Activated effector memory CD4-positive, alpha-beta T cell treated with anti-CD3 and anti-CD28 coated beads, Interleukin-2, amount 50 U/mL, for 16 hours (primary cell): ENCODE results near the gene CLEC4C.
"Not testable (repeated sequence)": the region's sequence is repeated elsewhere in the genome, so short reads cannot be mapped to it uniquely, and the experiment has no call there.

Source experiments
- DNase-seq: peaks from one replicate; pipeline ENCODE4 v3.0.0-alpha.2; 2020

CLEC4C gene, protein sequence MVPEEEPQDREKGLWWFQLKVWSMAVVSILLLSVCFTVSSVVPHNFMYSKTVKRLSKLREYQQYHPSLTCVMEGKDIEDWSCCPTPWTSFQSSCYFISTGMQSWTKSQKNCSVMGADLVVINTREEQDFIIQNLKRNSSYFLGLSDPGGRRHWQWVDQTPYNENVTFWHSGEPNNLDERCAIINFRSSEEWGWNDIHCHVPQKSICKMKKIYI

DNA sequence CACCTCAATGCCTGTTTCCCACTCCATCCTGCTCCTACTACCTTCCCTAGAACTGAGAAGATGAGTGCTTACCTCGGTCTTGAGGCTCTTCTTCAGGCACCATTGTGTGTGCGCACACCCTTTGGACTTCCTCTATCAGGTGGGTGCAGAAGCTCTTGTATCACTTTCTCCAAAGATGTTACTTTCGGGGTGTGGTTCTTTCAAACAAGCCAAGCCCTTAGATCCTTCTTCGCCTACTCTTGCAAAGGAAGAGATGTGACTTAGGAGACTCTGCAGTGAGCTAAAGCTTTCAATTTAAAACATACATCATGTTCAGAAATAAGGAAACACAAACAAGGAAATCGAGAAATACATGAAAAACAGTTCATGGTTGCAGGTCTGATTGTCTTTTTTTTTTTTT, at the start of gene CLEC4C:
Gene CLEC4C, minus strand, starts transcription at position 130 of the 400 bp plus-strand sequence. Its CDS starts 27 bp downstream, at position 103.
- no peak for DNase-seq

DNA sequence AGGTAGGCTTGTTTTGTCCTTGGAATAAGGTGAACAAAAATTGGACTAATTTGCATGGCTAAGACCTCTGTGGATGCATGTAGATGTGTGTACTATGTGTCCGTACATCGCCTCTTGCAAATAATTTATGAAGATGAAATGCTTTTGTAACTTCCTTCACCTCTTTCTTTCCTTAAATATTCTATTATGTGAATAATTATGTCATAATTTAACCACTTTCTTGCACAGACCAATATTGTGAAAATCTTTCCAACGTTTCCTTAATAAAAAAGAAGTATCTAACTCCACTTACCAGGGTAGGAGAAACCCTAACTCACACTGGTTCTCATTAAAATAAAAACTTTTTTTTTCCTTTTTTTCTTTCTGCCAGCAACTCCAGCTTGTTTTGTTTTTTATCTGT, 46.0 kb upstream of the CLEC4C start:
- no peak for DNase-seq

DNA sequence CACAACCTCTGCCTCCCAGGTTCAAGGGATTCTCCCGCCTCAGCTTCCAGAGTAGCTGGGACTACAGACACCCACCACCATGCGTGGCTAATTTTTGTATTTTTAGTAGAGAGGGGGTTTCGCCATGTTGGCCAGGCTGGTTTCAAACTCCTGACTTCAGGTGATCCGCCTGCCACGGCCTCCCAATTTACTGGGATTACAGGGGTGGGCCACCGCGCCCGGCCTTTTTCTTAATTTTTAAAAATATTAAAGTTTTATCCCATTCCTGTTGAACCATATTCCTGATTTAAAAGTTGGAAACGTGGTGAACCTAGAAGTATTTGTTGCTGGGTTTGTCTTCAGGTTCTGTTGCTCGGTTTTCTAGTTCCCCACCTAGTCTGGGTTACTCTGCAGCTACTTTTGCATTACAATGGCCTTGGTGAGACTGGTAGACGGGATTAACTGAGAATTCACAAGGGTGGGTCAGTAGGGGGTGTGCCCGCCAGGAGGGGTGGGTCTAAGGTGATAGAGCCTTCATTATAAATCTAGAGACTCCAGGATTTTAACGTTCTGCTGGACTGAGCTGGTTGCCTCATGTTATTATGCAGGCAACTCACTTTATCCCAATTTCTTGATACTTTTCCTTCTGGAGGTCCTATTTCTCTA, 41.8 kb upstream of the CLEC4C start, which contains the start of gene NANOG:
Gene NANOG, plus strand, starts transcription at position 519 of the 645 bp plus-strand sequence. CDS start 213 bp downstream, outside the sequence.
- not testable (repeated sequence) for DNase-seq

DNA sequence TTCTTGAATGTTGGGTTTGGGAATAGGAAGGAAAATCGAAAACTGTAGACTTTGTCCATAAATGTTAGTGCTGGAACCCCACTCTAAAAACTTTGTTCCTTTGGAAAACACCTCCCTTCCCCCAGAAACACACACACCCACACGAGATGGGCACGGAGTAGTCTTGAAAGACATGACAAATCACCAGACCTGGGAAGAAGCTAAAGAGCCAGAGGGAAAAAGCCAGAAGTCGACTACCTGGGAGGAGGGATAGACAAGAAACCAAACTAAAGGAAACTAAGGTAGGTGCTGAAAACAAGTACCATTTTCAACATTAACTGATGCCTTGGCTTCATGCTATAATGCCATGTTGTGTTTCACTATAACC, 41.1 kb upstream of the CLEC4C start:
- DNase-seq, result no peak

DNA sequence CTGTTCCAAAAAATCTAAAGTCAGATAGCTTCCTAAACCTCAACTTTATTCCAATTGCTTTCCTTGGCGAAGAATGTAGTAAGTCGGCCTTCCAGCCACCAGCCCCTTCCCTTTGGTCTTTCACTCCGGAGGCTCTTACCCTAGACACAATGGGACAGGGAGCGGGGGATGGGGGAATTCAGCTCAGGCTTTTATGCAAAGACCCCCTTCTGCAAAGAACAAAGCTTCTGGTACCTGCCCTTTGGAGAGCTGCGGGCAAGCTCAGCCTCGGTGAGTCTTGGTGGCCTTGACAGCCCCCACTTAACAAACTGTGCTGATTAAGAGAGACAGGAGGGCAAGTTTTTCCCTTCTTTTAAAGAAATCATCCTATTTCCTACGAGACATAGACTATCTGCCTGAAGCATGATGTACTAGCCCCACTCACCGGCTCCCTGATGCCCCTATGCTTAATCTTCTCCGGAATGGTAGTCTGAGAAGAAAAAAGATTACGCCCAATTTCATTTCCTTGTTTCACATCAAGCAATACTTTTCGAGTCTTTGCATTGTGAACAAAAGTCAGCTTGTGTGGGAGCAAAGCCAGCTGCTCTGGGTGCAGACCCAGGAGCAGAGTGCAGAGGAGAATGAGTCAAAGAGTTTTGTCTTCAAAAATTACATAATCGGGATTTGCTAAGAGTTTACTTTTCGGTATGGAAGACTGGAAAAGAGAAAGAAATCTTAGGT, 40.6 kb upstream of the CLEC4C start:
- no peak for DNase-seq

DNA sequence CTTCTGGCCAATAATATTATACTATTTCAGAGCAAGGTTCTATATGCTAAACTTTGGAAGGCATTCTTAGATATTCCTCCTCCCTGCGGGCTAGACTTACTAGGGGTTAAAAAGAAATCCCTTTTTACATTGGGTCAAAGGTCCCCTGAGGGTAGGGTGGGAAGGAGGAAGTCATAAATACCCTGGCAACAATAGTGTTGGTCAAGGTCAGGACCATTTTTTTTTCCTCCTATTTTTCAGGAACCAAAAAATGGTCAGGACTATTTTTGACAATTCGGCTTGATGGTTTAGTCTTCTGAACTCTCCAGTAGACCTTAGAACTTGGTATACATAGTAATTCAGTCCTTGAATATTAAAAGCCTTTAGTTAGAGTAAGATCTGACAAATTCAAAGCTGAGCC, 37.5 kb upstream of the CLEC4C start:
- DNase-seq, result no peak

DNA sequence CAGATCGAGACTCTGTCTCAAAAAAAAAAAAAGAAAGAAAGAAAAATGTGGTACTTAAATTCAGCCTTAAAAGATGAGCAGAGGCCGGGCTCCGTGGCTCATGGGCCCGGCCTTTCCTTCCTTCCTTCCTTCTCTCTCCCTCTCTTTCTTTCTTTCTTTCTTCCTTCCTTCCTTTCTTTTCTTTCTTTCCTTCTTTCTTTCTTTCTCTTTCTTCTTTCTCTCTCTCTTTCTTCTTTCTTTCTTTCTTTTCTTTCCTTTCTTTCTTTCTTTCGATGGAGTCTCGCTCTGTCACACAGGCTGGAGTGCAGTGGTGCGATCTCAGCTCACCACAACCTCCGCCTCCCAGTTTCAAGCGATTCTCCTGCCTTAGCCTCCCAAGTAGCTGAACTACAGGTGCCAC, 36.3 kb upstream of the CLEC4C start:
- not testable (repeated sequence) for DNase-seq

DNA sequence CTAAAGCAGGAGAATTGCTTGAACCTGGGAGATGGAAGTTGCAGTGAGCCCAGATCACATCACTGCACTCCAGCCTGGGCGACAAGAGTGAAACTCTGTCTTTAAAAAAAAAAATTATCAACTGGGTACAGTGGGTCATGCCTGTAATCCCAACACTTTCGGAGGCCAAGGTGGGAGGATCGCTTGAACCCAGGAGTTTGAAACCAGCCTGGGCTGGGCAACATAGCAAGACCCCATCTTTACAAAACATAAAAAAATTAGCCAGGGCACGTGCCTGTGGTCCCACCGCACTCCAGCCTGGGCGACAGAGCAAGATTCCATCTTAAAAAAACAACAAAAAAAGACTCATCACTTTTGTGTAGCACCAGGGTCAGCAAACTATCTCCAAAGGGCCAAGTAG, 34.9 kb upstream of the CLEC4C start:
- no peak for DNase-seq

DNA sequence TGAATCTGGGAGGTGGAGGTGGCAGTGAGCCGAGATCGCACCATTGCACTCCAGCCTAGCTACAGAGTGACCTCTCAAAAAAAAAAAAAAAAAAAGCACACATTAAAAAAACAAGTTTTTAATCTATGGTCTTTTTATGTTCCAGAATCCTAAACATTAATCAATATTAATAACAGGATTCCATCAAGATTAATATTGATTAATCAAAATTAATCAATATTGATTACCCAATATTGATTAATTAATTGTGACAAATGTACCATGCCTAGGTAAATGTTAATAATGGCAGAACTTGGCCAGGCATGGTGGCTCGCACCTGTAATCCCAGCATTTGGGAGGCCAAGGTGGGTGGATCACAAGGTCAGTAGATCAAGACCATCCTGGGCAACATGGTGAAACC, 34.1 kb upstream of the CLEC4C start:
- DNase-seq, result no peak

DNA sequence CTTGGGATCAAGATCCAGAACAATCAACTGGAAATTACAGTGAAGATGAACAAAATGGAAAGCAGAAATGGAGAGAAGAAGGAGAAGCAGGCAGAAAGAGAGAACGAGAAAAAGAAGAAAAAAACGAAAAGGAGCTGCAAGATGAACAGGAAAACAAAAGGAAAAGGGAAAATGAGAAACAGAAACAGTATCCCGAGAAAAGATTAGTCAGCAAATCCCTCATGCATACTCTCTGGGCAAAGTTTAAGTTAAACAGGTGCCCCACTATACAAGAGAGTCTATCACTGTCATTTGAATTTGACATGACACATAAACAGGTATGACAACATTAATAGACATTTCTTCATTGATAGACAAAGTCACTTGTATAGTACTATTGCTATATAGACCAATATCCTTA, 22.8 kb upstream of the CLEC4C start:
- no peak for DNase-seq

DNA sequence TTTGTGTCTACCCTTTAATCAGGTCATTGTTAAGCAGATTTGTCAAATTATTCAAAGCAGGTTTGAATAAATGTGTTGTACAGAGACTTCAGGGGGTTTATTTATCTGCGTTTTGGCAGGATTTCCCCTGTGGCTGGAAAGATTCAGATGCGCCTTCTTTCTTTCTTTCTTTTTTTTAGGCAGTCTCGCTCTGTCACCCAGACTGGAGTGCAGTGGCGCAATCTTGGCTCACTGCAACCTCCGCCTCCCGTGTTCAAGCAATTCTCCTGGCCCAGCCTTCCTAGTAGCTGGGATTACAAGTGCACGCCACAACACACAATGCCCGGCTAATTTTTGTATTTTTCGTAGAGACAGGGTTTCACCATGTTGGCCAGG, 11.6 kb upstream of the CLEC4C start:
- no peak for DNase-seq

DNA sequence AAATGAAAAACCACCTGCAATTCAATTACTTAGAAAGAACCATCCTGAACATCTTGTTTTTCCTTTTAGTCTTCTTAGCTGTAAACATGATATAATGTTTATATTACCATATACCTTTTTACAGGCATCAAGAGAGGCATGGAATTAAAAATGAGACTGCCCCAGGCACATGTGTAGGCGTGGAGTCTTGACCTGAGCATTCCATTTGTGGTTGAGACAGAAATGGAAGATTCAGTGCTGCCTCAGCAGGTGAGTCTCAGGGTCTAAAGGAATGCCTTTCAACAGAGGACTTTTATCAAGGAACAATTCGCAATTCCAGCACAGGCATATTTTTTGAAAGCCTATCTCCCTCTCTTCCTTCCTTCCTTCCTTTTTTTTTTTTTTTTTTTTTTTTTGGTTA, 9.8 kb upstream of the CLEC4C start:
- DNase-seq, result no peak

DNA sequence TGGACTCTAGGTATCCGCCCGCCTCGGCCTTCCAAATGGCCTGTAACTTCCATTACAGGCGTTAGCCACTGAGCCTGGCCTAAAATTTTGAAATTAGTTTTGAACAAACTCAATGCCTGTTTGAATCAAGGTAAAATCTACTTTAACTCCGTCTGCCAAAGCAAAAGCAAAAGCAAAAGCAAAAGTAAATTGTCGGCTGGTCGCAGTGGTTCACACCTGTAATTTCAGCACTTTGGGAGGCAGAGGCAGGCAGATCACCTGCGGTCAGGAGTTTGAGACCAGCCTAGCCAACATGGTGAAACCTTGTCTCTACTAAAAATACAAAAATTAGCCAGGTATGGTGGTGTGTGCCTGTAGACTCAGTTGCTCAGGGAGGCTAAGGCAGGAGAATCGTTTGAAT, 8.5 kb upstream of the CLEC4C start:
- DNase-seq, result not testable (repeated sequence)

DNA sequence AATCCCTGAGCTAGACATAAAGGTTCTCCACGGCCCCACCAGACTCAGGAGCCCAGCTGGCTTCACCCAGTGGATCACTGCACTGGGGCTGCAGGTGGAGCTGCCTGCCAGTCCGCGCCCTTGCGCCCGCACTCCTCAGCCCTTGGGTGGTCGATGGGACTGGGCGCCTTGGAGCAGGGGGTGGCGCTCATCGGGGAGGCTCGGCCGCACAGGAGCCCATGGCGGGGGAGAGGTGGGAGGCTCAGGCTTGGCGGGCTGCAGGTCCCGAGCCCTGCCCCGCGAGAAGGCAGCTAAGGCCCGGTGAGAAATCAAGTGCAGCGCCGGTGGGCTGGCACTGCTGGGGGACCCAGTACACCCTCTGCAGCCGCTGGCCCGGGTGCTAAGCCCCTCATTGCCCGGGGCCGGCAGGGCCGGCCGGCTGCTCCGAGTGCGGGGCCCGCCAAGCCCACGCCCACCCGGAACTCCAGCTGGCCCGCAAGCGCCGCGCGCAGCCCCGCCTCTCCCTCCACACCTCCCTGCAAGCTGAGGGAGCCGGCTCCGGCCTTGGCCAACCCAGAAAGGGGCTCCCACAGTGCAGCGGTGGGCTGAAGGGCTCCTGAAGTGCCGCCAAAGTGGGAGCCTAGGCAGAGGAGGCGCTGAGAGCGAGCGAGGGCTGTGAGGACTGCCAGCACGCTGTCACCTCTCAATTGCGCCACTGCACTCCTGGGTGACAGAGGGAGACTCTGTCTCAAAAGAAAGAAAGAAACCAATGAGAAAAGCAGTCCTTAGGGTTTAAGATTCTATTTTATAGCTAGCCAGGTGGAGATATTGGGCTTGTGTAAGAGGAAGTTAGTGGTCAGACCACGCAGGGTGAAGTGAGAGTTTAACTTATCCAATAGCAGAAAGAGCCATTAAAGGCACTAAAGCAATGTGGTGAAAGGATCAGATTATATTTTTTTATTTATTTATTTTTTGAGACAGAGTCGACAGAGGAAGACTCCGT, 5.1 kb upstream of the CLEC4C start:
- DNase-seq, result not testable (repeated sequence)

DNA sequence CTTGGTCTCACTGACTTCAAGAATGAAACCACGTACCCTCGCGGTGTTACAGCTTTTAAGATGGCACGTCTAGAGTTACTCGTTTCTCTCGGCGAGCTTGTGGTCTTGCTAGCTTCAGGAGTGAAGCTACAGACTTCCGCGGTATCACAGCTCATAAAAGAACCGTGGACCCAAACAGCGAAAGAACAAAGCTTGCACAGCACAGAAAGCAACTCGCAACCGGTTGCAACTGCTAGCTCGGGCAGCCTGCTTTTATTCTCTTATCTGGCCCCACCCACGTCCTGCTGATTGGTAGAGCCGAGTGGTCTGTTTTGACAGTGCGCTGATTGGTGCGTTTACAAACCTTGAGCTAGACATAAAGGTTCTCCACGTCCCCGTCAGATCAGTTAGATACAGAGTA, 4.2 kb upstream of the CLEC4C start:
- no peak for DNase-seq

DNA sequence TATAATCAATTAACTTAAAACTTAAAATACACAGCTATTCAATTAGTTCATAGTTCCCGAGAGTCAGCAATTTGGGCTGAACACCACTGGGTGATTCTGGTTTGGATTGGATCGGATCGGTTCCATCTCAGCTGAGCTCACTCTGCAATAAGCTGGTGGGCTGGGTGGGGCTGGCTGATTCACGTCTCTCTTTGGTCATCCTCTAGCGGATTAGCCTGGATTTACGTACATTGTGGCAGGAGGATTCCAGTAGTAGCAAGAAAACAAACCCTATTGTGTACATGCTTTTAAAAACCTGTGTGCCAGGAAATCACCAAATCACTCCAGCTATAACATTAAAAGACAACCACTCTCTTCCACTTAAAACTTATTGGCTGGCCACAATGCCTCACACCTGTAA, 3.2 kb upstream of the CLEC4C start:
- no peak for DNase-seq

DNA sequence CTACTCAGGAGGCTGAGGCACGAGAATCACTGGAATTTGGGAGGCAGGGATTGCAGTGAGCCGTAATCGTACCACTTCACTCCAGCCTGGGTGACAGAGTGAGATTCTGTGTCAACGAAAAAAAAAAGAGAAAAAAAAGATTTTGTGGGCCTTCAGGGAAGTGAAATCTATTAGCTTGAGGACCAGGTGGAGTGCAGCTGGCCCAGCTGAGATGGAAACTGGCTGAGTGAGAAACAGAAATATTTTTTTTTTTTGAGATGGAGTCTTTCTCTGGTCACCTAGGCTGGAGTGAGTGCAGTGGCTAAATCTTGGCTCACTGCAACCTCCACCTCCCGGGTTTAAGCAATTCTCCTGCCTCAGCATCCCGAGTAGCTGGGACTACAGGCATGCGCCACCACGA, 2.3 kb upstream of the CLEC4C start:
- no peak for DNase-seq

DNA sequence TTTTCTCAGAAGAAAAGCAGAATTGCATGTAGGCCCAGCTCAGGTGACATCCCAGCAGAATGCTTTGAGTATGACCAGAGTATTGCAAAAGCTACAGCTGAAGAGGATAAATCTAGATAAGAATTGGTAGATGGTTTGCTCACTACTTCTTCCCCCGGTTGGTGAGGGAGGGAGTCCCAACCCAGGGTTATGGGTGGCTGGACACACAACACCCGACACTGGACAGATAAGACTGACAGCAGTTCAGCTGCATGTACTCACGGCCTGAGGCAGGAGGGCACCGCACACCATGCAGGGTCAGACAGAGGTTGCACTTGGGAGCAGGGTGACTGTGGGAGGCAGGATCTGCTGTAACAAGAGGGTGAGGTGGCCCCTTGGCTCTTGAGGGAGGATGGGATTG, 1.7 kb upstream of the CLEC4C start:
- no peak for DNase-seq

DNA sequence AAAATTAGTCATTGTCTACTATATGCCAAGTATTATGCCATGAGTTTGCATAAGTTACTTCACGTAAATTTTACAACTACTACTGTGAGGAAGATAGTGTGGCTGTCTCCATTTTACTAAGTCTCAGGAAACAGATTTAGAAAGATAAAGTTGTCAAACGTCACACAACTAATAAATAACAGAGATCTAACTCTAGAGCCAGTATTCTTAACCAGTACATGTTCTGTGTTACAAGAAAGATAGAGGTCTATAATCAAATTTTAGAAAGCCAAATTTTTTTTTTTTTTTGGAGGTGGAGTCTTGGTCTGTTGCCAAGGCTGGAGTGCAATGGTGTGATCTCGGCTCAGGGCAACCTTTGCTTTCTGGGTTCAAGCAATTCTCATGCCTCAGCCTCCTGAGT, 14.2 kb downstream of the CLEC4C start:
- DNase-seq, result no peak

DNA sequence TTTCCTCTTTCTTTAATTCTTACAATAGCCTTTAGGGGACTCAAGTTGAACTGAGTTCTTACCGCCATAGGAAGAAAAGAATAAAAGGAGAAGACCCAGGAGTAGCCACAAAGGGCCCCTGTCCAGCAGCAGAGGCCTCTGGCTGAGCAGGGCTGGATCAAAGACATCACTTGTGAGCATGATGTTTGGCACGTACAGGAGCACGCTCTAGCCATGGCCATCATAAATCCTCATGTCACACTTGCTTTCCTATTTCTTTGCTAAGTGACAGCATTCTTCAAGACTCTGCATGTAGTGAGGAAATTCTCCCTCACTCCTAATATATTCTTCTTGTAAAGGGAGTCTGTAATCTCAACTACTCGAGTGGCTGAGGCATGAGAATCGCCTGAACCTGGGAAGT, 15.7 kb downstream of the CLEC4C start:
- DNase-seq, result no peak

DNA sequence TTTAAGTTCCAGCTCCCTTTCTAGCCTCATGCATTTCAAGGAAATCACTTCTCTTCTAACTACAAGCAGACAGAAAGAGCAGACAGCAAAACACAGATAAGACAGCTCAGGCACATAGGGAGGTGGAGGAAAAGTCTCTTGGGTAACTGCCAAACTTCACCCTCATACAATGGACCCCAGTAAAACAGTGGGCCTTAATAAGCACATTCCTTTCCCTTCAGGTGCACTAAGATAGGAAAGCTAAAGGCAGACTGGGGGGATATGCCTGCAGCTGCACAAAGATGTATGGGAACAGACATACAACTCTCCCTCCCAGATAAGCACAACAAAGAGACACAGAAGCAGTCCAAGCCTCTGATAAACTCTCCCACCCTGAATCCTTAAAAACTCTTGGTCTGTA, 16.2 kb downstream of the CLEC4C start:
- DNase-seq, result not testable (repeated sequence)

DNA sequence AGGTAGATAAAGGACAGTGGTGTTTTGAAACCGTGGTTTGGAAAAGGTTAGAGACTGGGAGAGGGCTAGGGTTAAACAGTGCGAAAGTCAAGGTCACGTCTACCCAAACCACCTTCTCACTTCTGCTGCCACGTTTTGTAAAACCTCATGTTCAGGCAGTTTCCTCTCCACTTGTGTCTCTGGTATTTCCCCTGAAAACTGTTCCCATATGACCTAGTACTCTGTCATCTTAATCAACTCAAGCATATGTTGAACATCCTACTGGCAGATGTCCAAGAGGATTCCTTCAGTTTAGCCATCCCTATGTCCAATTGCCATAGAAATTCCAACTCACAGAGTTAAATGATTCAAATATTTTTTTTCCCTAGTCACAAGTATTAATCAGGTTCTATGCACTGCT, 17.4 kb downstream of the CLEC4C start:
- DNase-seq, result no peak

DNA sequence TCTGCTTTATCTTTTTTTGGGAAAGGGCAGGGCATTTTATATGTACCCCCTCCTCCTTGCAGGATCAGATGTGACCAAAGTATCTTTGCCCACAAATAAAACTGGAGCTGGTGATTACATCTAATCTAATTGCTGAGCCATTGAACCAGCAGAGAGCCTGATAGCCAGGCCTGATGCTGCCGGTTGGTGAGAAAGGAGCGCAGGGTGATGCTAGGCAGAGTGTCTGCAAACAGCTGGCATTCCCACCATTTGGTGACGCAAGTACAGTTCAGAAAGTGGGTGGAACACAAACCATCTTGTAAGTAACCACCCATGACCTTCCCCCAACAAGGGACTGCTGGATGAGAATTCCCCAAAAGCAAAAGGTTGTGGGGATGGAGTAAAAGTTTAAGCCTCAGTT, 23.2 kb downstream of the CLEC4C start:
- no peak for DNase-seq
